Activated CD8-positive, alpha-beta memory T cell treated with anti-CD3 and anti-CD28 coated beads for 1 hour (primary cell): ENCODE measurements around the gene GPR75.

Source experiments
- DNase-seq, 2 donors: peaks; one replicate each; pipeline ENCODE4 v3.0.0-alpha.2; 2020; ENCODE audit warnings: low read depth in 1 of 2; ENCODE audit errors: extremely low read depth in 1 of 2

The GPR75 gene

GRCh38 chr2:53859206-53860181, at the start of gene GPR75:
Gene GPR75 (minus strand): TSS chr2:53859967. CDS start chr2:53854756, 5,211 bp downstream.
- no peak for DNase-seq

GRCh38 chr2:53907582-53907981, 47.8 kb upstream of the GPR75 start:
- no peak for DNase-seq

- DNase-seq: no peak
These were observed 45.6 kb upstream of the GPR75 start for GRCh38 chr2:53905396-53905795.

GRCh38 chr2:53903011-53903410, 43.2 kb upstream of the GPR75 start:
- DNase-seq: no peak

DNA sequence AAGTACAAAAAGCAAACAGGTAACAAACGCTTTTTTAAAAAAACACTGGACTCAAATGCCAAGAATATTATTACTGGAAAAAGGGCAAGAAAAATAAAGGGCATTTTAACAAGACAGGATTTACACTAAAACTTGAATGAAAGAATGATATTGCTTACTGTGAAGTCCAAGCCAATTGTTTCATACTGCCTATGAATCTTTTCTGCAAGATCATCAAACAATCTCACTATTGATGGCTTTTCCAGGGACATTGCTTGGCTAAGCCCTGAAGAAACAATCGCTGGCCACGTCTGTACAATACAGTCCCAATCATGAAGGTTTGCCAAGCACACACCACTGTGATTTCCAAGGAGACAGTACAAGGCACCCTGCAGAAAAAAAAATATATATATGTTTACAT, 41.4 kb upstream of the GPR75 start:
- no peak for DNase-seq

DNA sequence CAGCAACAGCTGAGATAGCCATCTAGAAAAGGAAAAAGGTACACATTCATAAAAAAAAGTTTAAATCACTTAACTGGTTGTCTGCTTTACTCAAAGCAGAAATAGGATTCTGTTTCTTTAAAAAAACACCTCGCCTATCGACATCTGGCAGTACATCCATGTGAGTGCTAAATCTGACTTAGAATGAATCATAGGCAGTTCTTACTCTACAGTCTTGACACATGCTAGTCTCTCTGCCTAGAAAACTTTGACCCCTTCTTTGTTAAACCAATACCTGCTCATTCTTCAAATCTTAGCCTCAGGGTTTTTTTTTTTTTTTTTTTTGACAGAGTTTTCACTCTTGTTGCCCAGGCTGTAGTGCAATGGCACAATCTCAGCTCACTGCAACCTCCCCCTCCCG, 37.1 kb upstream of the GPR75 start:
- DNase-seq: no peak

DNA sequence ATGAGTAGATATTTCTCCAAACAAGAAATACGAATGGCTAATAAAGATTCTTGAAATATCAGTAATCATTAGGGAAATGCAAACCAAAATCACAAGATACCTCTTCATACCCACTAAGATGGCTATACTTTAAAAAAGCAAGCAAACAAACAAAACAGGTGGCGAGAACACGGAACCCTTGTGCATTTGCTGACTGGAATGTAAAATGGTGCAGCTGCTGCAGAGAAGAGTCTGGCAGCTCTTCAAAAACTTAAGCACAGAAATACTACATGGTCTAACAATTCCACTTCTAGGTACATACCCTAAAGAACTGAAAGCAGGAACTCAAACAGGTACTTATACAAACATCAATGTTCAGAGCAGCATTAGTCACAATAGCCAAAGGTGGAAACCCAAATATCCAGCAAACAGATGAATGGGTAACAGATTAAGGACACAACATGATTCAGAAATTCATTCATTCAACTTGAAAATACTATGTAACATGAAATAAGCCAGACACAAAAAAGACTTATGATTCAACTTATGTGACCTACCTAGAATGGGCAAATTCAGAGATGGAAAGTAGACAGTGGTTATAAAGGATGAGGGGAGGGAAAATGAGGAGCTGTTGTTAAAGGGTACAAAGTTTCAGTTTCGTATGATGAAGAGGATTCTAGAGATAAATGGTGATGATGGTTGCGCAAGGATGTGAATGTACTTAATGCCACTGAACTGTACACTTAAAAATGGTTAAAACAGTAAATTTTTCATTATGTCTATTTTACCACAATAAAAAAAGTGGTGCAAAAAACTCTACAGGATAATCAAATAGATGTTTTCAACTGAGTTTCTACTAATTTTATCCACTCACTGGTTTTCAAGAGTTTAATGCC, 26.9 kb upstream of the GPR75 start:
- DNase-seq: no peak

DNA sequence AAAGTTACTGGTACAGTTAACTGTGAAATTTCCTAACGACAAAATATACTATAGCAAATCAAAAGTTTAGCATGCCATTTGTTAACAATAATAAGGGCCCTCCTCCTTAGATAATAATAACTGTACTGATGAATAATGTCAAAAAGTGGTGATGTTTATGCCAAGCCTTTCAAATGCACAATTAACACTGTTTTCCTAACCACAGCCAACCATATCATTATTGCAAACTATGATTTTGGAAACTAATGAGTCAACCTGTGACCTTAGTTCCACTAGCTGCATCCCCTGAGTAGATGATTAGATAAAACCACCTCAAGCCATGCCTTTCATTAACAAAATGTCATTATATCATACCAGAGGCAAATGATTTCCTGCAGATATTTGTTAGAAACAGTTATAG, 25.1 kb upstream of the GPR75 start:
- no peak for DNase-seq

GRCh38 chr2:53881986-53882385, 22.2 kb upstream of the GPR75 start:
- no peak for DNase-seq

- no peak for DNase-seq
These were observed 21.6 kb upstream of the GPR75 start for GRCh38 chr2:53881360-53881759.

DNA sequence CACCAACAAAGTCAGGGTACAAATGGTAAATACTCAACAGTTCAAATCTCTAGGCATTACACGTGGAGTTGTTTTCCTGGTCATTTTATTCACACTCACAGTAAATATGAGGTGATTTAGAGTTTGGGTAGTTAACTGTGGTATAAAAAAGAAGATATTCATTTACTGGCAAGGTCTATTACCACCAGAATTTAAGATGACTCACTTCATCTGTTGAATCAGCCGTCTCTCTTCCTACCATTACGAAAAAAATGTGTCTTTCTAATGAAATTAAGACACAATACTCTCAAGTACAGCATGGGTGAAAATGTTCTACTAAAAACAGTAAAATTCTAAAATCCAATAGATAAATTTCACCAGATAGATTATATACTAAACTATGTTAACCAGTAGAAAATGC, 21.0 kb upstream of the GPR75 start:
- no peak for DNase-seq

GRCh38 chr2:53877556-53877955, 17.8 kb upstream of the GPR75 start:
- DNase-seq: no peak

GRCh38 chr2:53877112-53877511, 17.3 kb upstream of the GPR75 start:
- no peak for DNase-seq

DNA sequence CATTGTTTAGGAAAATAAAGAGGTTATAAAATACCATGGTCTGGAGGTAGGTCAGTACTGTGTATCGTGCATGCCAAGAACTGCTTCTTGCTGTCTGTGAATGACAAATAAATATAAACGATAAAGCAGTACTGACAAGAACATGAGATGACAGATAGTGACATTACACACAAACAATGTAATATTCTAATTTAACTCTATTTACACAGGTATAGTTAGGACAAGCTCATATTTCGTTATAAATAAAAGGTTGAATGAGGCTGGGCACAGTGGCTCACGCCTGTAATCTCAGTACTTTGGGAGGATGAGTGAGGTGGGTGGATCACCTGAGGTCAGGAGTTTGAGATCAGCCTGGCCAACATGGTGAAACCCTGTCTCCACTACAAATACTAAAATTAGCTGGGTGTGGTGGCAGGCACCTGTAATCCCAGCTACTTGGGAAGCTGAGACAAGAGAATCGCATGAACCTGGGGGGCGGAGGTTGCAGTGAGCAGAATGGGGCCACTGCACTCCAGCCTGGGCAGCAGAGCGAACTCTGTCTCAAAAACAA, 14.7 kb upstream of the GPR75 start:
- no peak for DNase-seq

- DNase-seq: no peak
These were observed 8.0 kb upstream of the GPR75 start for GRCh38 chr2:53867773-53868172.

DNA sequence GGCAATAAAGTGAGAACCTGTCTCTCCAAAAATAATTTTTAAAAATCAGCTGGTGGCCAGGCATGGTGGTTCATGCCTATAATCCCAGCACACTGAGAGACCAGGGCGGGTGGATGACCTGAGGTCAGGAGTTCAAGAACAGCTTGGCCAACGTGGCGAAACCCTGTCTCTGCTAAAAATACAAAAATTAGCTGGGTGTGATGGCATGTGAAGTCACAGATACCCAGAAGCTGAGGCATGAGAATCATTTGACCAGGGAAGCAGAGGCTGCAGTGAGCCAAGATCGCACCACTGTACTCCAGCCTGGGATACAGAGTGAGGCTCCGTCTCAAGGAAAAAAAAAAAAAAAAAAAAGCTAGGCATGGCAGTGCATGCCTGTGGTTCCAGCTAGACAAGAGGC, 7.4 kb upstream of the GPR75 start:
- DNase-seq: no peak

DNA sequence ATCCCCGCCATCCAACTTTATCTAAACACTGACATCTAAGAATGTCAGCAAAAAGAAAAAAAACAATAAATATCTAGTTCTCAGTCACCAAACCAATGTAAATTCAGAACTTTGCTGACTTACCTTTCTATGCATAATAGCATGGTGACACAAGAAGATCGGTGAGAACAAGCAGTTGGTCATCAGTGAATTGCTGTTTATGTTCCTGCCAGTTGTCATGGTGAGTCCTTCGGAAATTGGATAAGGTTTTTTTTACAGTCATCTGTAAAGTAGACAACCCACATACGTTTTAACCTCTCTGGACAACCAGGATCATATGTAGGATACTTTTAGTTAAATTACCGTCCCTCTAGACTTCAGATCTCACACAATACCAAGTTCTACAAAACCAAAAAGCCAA, 6.2 kb upstream of the GPR75 start:
- DNase-seq: no peak

GRCh38 chr2:53865264-53865663, 5.5 kb upstream of the GPR75 start:
- DNase-seq: no peak

GRCh38 chr2:53863538-53864227, 3.9 kb upstream of the GPR75 start:
- no peak for DNase-seq

- DNase-seq: no peak
These were observed 2.1 kb upstream of the GPR75 start for GRCh38 chr2:53861824-53862223.

- DNase-seq: no peak
These were observed 3.5 kb downstream of the GPR75 start for GRCh38 chr2:53856272-53856671.
